NB4 (cell line): ENCODE results near the gene UNK.

Experiments
- DNase-seq: peaks from one replicate; pipeline ENCODE4 v3.0.0; 2010; ENCODE audit warnings: low read depth
- H3K4me3 ChIP-seq: one replicate; pipeline ENCODE4 v1.5.1; 2011; ENCODE audit warnings: mild to moderate bottlenecking, low read depth, low read length, moderate library complexity
- MYC ChIP-seq: IDR thresholded peaks from 2 replicates; pipeline ENCODE4 v1.6.1; 2011; ENCODE audit warnings: low read depth, low read length
- POLR2A ChIP-seq: IDR thresholded peaks from 2 replicates; pipeline ENCODE4 v1.6.1; 2011; ENCODE audit warnings: mild to moderate bottlenecking; ENCODE audit not compliant: insufficient read length; ENCODE audit errors: extremely low read depth
- TF ChIP-seq, protein P1 (sequence below): IDR thresholded peaks from 2 replicates; pipeline ENCODE4 v1.6.1; 2011; ENCODE audit warnings: low read depth, low read length
- TF ChIP-seq, protein P2 (sequence below): IDR thresholded peaks from one replicate; pipeline ENCODE4 v1.5.1; 2012; ENCODE audit warnings: low read depth, low read length

Gene UNK

DNA sequence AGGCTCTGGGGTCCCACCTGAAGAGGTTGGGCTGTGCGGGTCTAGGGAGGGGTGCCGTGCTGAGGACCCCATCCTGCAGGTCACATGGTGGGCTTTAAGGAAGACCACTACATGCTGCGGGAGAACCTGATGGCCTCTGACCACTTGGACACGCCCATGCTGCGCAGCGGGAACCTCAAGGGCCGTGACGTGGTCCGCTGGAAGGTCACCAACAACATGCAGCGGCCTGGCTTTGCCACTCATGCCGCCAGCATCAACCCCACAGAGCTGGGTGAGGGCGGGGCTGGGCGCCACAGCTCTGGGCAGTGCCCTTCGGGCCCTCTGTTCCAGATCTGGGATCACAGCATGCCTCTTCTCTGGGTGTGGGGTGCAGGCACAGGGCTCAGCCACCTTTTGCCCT is 44.8 kb upstream of the UNK start:
- TF ChIP-seq, protein P1, sequence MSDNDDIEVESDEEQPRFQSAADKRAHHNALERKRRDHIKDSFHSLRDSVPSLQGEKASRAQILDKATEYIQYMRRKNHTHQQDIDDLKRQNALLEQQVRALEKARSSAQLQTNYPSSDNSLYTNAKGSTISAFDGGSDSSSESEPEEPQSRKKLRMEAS: no peak
- no peak for TF ChIP-seq MYC
- TF ChIP-seq, protein P2, sequence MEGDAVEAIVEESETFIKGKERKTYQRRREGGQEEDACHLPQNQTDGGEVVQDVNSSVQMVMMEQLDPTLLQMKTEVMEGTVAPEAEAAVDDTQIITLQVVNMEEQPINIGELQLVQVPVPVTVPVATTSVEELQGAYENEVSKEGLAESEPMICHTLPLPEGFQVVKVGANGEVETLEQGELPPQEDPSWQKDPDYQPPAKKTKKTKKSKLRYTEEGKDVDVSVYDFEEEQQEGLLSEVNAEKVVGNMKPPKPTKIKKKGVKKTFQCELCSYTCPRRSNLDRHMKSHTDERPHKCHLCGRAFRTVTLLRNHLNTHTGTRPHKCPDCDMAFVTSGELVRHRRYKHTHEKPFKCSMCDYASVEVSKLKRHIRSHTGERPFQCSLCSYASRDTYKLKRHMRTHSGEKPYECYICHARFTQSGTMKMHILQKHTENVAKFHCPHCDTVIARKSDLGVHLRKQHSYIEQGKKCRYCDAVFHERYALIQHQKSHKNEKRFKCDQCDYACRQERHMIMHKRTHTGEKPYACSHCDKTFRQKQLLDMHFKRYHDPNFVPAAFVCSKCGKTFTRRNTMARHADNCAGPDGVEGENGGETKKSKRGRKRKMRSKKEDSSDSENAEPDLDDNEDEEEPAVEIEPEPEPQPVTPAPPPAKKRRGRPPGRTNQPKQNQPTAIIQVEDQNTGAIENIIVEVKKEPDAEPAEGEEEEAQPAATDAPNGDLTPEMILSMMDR: no peak
- no peak for TF ChIP-seq POLR2A
- DNase-seq: no peak
- H3K4me3 ChIP-seq: no peak overlapping the region

DNA sequence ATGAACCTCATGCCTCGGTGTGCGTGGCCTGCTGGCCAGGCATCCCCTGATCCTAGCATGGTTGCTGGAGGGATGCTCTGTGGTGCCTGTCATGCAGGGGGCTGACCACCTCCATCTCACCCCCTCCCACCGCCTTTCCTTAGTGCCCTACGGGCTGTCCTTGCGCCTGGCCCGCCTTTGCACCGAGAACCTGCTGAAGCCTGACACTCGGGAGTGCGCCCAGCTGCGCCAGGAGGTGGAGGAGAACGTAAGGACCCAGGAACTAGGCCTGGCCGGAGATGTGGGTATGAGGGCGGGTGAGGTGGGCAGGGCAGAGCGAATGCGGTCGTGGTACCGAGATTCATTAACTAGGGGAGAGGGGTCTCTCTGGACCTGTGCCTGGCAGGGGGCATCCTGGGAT is 44.4 kb upstream of the UNK start:
- TF ChIP-seq, protein P2: no peak
- TF ChIP-seq MYC (no peak), POLR2A (no peak)
- TF ChIP-seq, protein P1: no peak
- DNase-seq: no peak
- no peak overlapping the region for H3K4me3 ChIP-seq

DNA sequence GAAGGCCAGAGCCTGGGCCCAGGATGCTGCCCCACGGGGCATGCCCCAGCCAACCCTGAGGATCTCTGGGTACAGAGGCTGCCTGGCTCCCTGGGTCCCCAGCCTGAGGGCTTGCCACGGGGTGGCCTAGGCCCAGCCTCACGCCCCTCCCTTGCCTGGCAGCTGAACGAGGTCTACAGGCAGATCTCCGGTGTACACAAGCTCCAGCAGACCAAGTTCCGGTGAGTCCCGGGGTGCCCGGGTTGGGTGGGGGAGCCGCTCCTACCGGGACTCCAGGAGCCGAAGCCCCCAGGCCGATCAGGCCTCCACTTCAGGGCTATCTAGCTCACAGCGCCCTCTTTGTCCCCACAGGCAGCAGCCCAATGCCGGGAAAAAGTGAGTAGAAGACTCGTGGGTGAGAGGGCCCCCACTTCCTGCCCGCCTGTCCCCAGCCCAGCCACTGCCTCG is 44.0 kb upstream of the UNK start:
- no peak for DNase-seq
- TF ChIP-seq, protein P1: no peak
- TF ChIP-seq, protein P2: no peak
- H3K4me3 ChIP-seq: no peak overlapping the region

DNA sequence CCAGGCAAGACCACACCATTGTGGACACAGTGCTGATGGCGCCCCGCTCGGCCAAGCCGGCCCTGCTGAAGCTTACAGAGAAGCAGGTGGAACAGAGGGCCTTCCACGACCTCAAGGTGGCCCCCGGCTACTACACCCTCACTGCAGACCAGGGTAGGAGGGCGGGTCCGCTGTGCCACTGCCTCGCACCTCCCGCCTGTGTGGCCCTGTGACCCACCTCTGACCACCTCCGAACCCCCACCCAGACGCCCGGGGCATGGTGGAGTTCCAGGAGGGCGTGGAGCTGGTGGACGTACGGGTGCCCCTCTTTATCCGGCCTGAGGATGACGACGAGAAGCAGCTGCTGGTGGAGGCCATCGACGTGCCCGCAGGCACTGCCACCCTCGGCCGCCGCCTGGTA is 42.3 kb upstream of the UNK start:
- no peak for DNase-seq
- TF ChIP-seq, protein P2: no peak
- TF ChIP-seq MYC (no peak), POLR2A (no peak)
- TF ChIP-seq, protein P1: no peak
- H3K4me3 ChIP-seq: no peak overlapping the region

DNA sequence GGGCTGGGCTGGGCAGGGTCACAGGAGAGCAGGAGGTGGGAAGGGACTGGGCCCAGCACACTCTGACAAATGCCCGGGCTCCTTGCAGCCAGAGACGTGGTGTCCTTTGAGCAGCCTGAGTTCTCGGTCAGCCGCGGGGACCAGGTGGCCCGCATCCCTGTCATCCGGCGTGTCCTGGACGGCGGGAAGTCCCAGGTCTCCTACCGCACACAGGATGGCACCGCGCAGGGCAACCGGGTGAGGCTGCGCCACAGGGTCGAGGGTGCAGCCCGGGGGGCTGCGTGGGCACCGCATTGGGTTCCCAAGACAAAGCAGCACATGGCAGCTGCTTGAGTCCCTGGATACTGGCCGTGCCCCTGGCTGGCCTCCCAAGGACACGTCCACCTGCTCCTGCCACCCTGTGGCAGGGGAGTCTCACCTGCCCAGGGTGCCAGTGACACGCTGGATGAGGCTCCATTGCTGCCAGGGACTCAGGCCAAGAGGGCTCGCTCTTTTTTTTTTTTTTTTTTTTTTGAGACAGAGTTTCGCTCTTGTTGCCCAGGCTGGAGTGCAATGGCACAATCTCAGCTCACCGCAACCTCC is 40.9 kb upstream of the UNK start:
- H3K4me3 ChIP-seq: no peak overlapping the region
- TF ChIP-seq POLR2A (no peak), MYC (no peak)
- TF ChIP-seq, protein P2: no peak
- TF ChIP-seq, protein P1: no peak
- DNase-seq: no peak
